ENCODE results near the gene PIP4P1. TPM values are rescaled to one million over a fixed set of nuclear protein-coding genes. Genes with fewer than 3 reads are reported as not detected.

Gene PIP4P1
- total RNA-seq, 1 donor from 2014 or later = 38.4 TPM

GRCh38 chr14:20429801-20430669 lies 31.2 kb downstream of the PIP4P1 start:
- Mint-ChIP-seq H3K9me3 (no peaks in the 10 kb centered on the region), H3K4me1 (ENCODE audit: unreplicated experiment) (peaks cover 7% of the 10 kb centered on the region), H3K36me3 (no peaks in the 10 kb centered on the region), H3K27me3 (no peaks in the 10 kb centered on the region), H3K4me3 (no peak overlapping the region), H3K27ac (no peak overlapping the region)
- TF ChIP-seq CTCF (conservative IDR thresholded peaks at IDR 0.05) = no peak
- DNase-seq (ENCODE audit: extremely low spot score, unreplicated experiment) = no peak

GRCh38 chr14:20428802-20429201 lies 32.4 kb downstream of the PIP4P1 start:
- Mint-ChIP-seq H3K9me3 (no peaks in the 10 kb centered on the region), H3K4me1 (ENCODE audit: unreplicated experiment) (peaks cover 7% of the 10 kb centered on the region), H3K27ac (no peak overlapping the region), H3K36me3 (no peaks in the 10 kb centered on the region), H3K27me3 (peaks cover 5% of the 10 kb centered on the region), H3K4me3 (no peak overlapping the region)
- no peak for TF ChIP-seq CTCF (conservative IDR thresholded peaks at IDR 0.05)
- no peak for DNase-seq (ENCODE audit: extremely low spot score, unreplicated experiment)

GRCh38 chr14:20428010-20428365 lies 33.2 kb downstream of the PIP4P1 start:
- Mint-ChIP-seq H3K4me3 (no peak overlapping the region), H3K27me3 (peaks cover 5% of the 10 kb centered on the region), H3K4me1 (ENCODE audit: unreplicated experiment) (peaks cover 7% of the 10 kb centered on the region), H3K9me3 (no peaks in the 10 kb centered on the region), H3K27ac (peak overlapping the region; percentile 17), H3K36me3 (no peaks in the 10 kb centered on the region)
- TF ChIP-seq CTCF (conservative IDR thresholded peaks at IDR 0.05) = no peak
- DNase-seq (ENCODE audit: extremely low spot score, unreplicated experiment) = no peak

GRCh38 chr14:20427231-20428009 lies 33.8 kb downstream of the PIP4P1 start:
- peaks cover 5% of the 10 kb centered on the region for H3K27me3 Mint-ChIP-seq
- no peaks in the 10 kb centered on the region for H3K9me3 Mint-ChIP-seq
- peak overlapping the region; percentile 2 for H3K4me3 Mint-ChIP-seq
- no peak for DNase-seq (ENCODE audit: extremely low spot score, unreplicated experiment)
- no peak for TF ChIP-seq CTCF (conservative IDR thresholded peaks at IDR 0.05)
- H3K36me3 Mint-ChIP-seq = no peaks in the 10 kb centered on the region
- H3K4me1 Mint-ChIP-seq (ENCODE audit: unreplicated experiment) = peaks cover 7% of the 10 kb centered on the region
- peak overlapping the region; percentile 17 for H3K27ac Mint-ChIP-seq

- Mint-ChIP-seq H3K36me3 (no peaks in the 10 kb centered on the region), H3K27me3 (peaks cover 5% of the 10 kb centered on the region), H3K4me3 (no peak overlapping the region), H3K4me1 (ENCODE audit: unreplicated experiment) (peaks cover 7% of the 10 kb centered on the region), H3K27ac (peak overlapping the region; percentile 36), H3K9me3 (no peaks in the 10 kb centered on the region)
- no peak for TF ChIP-seq CTCF (conservative IDR thresholded peaks at IDR 0.05)
- DNase-seq (ENCODE audit: extremely low spot score, unreplicated experiment) = no peak
Measured at GRCh38 chr14:20424851-20425250, 36.4 kb downstream of the PIP4P1 start.
